NCI-H1092 treated with DMSO at 0.1 percent for 48 hours (cell line): ENCODE data around the gene OR5B17.
"Not testable (repeated sequence)": the region's sequence is repeated elsewhere in the genome, so short reads cannot be mapped to it uniquely, and the experiment has no call there.

Experiments used
- DNase-seq: peaks from one replicate; lab custom pipeline; 2025; lab: John Stamatoyannopoulos, UW

OR5B17 gene

GRCh38 chr11:58358969-58359368, at the start of gene OR5B17:
Gene OR5B17 (minus strand): TSS chr11:58359069. CDS start chr11:58359069, 0 bp downstream.
- DNase-seq: no peak

- DNase-seq: no peak
These were observed 47.9 kb upstream of the OR5B17 start, which contains the start of gene OR5B3 for GRCh38 chr11:58406774-58407173. Gene OR5B3 (minus strand): TSS chr11:58406874. CDS start chr11:58403409, 3,465 bp downstream.

- DNase-seq: not testable (repeated sequence)
These were observed 40.8 kb upstream of the OR5B17 start for GRCh38 chr11:58399622-58400021.

GRCh38 chr11:58395581-58395980, 36.7 kb upstream of the OR5B17 start:
- DNase-seq: no peak

- DNase-seq: no peak
These were observed 35.3 kb upstream of the OR5B17 start for GRCh38 chr11:58394195-58394594.

GRCh38 chr11:58392746-58393145, 33.9 kb upstream of the OR5B17 start:
- DNase-seq: no peak

- no peak for DNase-seq
These were observed 33.0 kb upstream of the OR5B17 start for GRCh38 chr11:58391879-58392278.

GRCh38 chr11:58390551-58391063, 31.7 kb upstream of the OR5B17 start:
- DNase-seq: no peak

- DNase-seq: no peak
These were observed 4.1 kb downstream of the OR5B17 start for GRCh38 chr11:58354727-58355126.

GRCh38 chr11:58345204-58345603, 13.7 kb downstream of the OR5B17 start:
- DNase-seq: no peak

GRCh38 chr11:58334708-58335107, 24.2 kb downstream of the OR5B17 start:
- DNase-seq: no peak

- DNase-seq: no peak
These were observed 28.0 kb downstream of the OR5B17 start for GRCh38 chr11:58330861-58331260.

- DNase-seq: no peak
These were observed 40.3 kb downstream of the OR5B17 start for GRCh38 chr11:58318532-58318931.

- DNase-seq: no peak
These were observed 42.7 kb downstream of the OR5B17 start for GRCh38 chr11:58316142-58316541.
